NOMO-1 treated with DMSO at 0.1 percent for 48 hours (cell line): Measurements from ENCODE around the gene THADA.
A peak's percentile ranks its signal among the peaks of the same experiment; 100 is the strongest.
"Not testable (repeated sequence)": the region's sequence is repeated elsewhere in the genome, so short reads cannot be mapped to it uniquely, and the experiment has no call there.

ENCODE experiments used
- DNase-seq: peaks from one replicate; lab custom pipeline; 2025; ENCODE audit not compliant: unreplicated experiment; lab: John Stamatoyannopoulos, UW

The THADA gene

GRCh38 chr2:43389581-43390466 lies 206.0 kb downstream of the THADA start:
- DNase-seq = no peak

GRCh38 chr2:43388371-43388770 lies 207.5 kb downstream of the THADA start:
- DNase-seq = no peak

- no peak for DNase-seq
These were observed 208.5 kb downstream of the THADA start for GRCh38 chr2:43387092-43388062.

GRCh38 chr2:43386679-43387078 lies 209.2 kb downstream of the THADA start:
- DNase-seq = not testable (repeated sequence)

GRCh38 chr2:43384143-43384542 lies 211.7 kb downstream of the THADA start:
- DNase-seq = no peak

- DNase-seq = peak; percentile 32
These were observed 212.3 kb downstream of the THADA start for GRCh38 chr2:43383533-43383932.

- DNase-seq = no peak
These were observed 216.3 kb downstream of the THADA start for GRCh38 chr2:43379494-43379893.

- DNase-seq = no peak
These were observed 218.5 kb downstream of the THADA start for GRCh38 chr2:43377327-43377726.

GRCh38 chr2:43376523-43377198 lies 219.2 kb downstream of the THADA start:
- DNase-seq = no peak

- DNase-seq = no peak
These were observed 219.9 kb downstream of the THADA start for GRCh38 chr2:43375746-43376522.

- no peak for DNase-seq
These were observed 223.3 kb downstream of the THADA start for GRCh38 chr2:43372416-43373081.

GRCh38 chr2:43370705-43371104 lies 225.1 kb downstream of the THADA start:
- DNase-seq = no peak

GRCh38 chr2:43370146-43370545 lies 225.7 kb downstream of the THADA start:
- DNase-seq = no peak

- peak; percentile 29 for DNase-seq
These were observed 227.1 kb downstream of the THADA start for GRCh38 chr2:43368483-43369385.

- DNase-seq = peak; percentile 93
These were observed 228.6 kb downstream of the THADA start for GRCh38 chr2:43367012-43367782.

GRCh38 chr2:43363120-43363519 lies 232.7 kb downstream of the THADA start:
- no peak for DNase-seq

GRCh38 chr2:43361286-43361685 lies 234.6 kb downstream of the THADA start:
- DNase-seq = peak; percentile 27

GRCh38 chr2:43360137-43360536 lies 235.7 kb downstream of the THADA start:
- DNase-seq = no peak
